ENCODE results near the gene MYL7.
"Not testable (repeated sequence)": the region's sequence is repeated elsewhere in the genome, so short reads cannot be mapped to it uniquely, and the experiment has no call there.

The MYL7 gene

DNA sequence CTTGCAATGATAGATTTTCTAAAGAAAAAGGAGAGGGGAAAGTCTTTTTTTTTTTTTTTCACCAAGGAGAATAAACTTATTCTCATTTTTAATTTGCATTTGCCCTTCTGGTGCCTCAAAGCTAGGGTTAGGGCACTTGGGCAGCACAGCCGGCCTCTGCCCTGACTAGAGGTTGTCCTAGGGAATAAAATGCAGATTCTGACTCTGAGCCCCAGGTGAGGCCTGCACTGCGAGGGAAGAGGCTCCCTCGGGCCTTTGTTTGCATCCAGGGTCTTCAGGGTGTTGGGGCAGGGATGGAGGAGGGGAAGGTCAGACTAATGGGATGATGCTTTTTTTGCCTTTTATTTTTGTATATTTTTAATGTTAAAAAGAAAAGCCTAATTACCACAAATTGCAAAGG lies 7.8 kb downstream of the MYL7 start:
- in situ Hi-C loops (cut with MboI; ENCODE audit: low sequenced_read_pairs): no loop called here

DNA sequence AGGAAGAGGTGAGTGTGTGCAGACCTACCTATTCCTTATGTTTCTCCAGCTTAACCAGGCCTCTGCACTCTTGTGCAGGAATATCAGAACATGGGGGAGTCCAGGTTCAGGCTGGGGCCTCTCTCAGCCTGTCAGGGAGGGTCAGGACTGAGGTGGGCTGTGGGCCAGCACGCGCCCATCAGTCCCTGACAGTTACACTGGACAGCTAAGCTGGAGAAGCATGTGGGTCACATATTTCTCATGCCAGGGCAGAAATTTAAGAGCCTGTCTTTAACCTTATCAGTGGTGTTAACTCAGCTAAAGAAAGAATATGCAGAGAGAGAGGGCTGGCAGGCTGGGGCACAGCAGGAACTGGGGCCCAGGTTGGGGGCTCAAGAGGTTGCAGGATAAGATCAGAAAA lies 9.1 kb downstream of the MYL7 start:
- in situ Hi-C loops (cut with MboI; ENCODE audit: low sequenced_read_pairs): no loop called here

DNA sequence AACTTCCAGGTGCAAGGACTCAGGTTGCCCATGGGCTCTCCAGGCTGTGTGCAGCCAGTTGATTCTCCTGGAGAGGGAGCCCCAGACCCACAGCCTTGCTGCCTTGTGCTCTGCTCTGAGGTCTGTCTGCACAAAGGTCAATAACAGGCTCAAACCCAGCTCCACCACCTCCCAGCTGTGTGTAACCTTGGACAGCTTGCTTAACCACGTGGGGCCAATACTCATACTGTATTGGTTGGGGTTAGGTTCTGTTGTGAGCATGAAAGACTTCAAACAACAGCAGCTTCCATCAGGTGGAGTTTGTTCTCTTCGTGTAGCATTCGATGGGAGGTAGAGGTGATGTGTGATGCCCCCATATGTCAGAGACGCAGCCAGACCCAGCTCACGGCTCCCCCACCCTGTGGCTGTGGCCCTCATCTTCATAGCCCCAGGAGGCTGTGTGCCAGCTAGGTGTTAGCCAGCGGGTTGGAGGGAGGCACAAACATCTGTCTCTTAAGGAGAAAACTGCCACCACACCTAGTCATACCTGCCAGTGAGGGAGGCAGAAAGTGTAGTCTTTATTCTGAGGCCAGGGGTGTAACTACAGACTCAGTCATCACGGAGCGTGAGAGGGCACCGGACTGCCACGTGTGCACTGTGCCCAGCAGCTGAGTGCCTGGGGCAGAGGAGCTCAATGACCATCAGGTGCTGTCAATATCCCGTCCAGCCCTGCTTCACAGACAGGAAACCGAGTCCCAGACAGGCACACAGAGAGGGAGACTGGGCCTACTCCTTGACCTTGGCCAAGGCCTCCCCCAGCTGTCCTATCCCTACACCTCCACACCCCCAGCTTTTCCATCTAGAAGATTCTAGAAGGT lies 9.7 kb downstream of the MYL7 start:
- in situ Hi-C loops (cut with MboI; ENCODE audit: low sequenced_read_pairs): no loop called here

DNA sequence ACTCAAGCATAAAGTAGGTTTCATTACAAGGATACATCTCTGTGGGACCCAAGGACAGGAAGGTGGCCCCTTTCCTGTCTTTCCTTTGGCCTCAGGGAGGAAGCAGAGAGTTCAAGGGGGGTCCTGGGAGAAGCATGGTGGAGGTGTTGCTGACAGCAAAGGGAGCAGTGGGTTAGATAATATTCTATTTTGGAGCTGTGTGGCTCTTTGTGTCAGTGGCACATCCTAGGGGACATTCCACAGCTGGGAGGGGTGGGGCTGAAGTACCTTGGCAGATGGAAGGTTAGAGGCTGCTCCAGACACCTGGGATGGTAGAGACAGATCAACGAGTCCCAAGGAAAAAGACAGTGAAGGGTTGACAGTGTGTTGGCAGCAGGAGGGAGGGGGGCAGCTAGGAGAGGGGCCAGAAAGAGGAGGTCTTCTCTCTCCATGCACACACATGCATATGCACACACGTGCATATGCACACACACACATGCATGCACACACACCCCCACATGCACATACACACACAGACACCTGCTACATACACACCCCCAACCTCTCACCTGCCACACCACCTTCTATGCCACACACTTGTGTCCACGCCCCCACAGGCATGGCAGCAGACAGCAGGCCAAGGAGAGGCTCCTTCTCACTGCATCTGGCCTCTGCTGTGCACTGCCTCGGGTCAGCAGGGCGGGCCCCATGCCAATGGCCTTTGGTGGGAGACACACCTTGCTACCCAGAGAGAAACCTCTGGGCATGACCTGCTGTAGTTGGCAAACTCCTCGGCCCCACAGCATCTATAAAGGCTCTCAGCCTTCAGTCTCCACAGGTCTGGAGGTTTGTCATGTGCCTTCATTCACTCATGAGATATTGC lies 12.2 kb downstream of the MYL7 start:
- in situ Hi-C loops (cut with MboI; ENCODE audit: low sequenced_read_pairs): no loop called here

DNA sequence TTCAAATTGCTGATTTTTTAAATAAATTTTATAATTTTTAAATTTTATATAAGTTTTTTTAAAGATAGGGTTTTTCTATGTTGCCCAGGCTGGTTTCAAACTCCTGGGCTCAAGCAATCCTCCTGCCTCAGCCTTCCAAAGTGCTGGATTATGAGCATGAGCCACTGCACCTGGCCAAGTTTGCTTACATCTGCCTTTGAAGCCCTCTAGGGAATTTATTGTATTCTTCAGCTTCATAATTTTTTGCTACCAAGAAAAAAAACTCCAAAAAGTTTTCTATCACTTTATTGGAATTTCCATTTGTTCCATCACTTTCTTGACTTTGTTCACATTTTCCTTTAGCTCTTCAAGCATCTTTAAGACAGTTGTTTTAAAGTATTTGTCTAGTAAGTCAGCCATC lies 14.0 kb downstream of the MYL7 start:
- in situ Hi-C loops (cut with MboI; ENCODE audit: low sequenced_read_pairs): no loop called here

DNA sequence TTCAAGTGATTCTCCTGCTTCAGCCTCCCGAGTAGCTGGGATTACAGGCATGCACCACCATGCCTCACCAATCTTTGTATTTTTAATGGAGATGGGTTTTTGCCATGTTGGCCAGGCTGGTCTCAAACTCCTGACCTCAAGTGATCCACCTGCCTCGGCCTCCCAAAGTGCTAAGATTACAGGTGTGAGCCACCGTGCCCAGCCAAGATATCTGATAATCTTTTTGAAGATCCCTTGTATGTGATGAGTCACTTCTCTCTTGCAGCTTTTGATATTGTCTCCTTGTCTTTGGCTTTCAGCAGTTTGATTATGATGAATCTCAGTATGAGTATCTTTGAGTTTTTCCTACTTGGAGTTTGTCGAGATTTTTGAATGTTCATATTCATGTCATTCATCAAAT lies 14.6 kb downstream of the MYL7 start:
- in situ Hi-C loops (cut with MboI; ENCODE audit: low sequenced_read_pairs): not testable (repeated sequence)

DNA sequence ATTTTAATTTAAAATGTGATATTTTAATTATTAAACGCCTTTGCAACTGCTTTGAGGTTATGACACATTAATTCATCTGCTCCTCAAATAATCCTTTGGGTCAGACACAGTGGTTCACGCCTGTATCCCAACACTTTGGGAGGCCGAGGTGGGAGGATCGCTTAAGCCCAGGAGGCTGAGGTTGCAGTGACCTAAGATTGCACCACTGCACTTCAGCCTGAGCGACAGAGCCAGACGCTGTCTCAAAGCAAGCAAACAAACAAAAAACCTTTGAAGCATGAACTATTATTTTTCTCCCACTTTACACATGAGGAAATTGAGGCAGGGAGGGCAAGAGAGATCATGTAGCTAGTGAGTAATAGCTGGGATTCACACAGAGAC lies 16.3 kb downstream of the MYL7 start:
- in situ Hi-C loops (cut with MboI; ENCODE audit: low sequenced_read_pairs): no loop called here

DNA sequence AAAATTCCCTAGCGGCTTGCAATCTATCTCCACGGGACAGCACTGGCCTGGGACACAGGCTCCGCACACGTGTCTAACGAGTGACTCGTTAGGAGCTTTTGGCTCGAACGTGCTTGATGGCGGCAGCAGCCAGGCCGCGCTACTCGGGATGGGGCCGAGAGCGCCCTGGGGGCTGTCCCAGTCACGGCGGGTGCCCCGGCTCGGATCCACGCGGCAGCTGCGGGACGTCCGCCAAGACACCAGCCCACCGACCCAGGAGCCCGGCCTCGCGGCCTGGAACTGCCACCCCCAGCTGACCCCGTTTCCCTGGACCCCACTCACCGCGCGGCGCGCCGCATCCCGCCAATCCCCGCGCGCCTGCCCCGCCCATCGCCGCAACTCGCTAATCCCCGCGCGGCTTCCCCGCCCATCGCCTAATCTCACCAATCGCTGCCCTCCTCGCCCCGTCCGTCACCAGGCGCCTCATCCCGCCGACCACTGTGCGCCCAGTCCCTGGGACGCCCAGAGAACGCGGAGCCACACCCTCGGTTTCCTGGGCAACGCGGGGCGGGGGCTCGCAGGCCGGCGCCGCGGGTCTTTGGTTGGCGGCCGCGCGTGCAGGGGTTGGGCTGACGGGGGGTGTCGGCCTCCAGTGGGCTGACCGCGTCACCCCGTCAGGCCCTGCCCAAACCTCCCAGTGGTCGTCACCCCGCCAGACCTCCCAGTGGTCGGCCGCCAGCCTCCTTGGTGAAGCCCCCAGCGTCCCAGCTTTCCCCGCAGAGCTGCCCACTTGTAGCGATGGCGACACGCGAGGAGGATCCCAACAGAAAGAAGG lies 17.7 kb downstream of the MYL7 start, which contains the start of gene POLD2:
Gene POLD2 (minus strand): TSS at position 359 of the 814 bp plus-strand sequence. CDS start 1,495 bp downstream, outside the sequence.
- in situ Hi-C loops (cut with MboI; ENCODE audit: low sequenced_read_pairs): no loop called here

DNA sequence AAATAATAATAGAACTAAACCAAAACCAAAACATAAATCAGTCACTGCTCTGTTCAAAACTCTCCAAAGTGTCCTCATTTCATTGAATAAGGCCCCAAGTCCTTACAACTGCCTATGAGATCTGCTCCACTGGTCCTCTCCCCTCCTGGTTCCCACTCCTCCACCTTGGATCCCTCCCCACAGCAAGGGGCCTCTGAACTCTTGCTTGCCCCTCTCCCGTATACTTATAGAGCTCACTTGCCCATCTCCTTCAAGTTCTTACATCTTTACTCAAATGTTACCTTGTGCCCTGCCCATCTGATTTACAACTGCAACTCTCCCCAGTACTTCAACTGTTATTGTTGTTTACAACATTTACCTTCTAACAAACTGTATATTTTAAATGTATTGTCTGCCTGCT lies 18.6 kb downstream of the MYL7 start:
- in situ Hi-C loops (cut with MboI; ENCODE audit: low sequenced_read_pairs): no loop called here

DNA sequence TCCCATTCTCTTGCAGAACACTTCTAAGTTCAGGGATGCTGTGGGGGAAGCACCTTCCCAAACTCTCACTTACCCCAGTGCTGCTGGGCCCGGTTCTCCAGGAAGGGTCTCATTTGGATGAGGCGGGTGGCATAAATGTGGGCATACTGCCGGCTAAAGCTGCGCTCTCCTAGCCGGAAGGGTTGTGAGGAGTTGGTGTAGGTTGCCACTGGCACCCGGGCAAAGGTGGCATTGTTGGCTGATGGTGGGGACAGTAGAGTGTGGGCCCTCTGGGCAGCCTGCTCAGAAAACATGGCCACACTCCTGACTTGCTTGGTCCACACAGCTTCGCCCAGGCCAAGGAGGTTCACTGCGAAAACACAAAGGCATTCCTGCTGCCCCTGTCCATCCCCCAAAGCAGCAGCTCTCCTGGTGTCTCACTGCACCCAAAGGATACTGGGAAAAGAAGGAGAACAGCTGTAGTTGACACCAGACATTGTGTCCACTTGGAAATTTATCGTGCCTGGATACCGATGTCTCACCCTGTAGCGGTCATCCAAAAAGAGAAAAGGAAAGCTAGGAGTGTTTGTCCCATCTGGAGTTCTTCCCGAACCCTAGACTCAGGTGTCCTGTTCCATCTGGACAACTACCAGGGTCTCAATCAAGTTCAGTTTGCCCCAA lies 19.2 kb downstream of the MYL7 start:
- in situ Hi-C loops (cut with MboI; ENCODE audit: low sequenced_read_pairs): no loop called here

DNA sequence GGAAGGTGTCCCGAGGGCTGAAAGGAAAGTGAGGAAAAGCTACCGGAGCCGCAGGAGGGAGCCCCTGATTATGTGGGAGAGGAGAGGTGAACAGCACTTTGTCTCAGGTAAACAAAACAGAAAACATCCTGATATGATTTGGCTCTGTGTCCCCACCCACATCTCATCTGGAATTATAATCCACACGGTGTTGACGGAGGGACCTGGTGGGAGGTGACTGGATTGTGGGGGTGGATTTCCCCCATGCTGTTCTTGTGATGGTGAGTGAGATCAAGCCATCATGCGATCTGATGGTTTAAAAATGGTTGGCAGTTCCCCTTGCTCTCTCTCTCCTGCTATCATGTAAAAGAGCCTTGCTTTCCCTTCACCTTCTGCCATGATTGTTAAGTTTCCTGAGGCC lies 20.7 kb downstream of the MYL7 start:
- in situ Hi-C loops (cut with MboI; ENCODE audit: low sequenced_read_pairs): no loop called here

DNA sequence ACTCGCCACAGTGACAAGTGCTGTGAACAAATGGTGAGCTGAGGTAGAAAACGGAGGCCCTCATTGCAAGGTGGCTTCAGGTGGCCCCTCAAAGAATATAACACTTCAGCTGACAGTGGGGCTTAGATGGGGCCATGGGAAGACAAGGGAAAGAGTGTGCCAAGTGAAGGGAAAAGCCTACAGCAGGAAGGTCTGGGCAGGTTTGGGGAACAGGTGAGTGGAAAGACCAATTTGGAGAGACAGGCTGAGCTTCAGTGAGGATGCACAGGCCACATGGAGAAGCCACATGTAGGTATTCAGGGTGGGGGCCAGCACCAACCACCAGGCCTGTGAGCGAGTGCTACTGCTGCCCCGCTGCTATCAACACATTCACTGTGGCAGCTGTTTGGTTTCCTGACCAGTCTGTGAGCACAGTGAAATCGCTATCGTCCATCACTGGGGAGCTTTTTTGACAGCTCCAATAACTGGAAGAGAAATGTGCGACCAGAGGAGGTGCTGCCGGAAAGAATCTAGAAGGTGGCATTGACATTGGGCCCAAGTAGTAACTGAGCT lies 21.2 kb downstream of the MYL7 start:
- in situ Hi-C loops (cut with MboI; ENCODE audit: low sequenced_read_pairs): no loop called here

DNA sequence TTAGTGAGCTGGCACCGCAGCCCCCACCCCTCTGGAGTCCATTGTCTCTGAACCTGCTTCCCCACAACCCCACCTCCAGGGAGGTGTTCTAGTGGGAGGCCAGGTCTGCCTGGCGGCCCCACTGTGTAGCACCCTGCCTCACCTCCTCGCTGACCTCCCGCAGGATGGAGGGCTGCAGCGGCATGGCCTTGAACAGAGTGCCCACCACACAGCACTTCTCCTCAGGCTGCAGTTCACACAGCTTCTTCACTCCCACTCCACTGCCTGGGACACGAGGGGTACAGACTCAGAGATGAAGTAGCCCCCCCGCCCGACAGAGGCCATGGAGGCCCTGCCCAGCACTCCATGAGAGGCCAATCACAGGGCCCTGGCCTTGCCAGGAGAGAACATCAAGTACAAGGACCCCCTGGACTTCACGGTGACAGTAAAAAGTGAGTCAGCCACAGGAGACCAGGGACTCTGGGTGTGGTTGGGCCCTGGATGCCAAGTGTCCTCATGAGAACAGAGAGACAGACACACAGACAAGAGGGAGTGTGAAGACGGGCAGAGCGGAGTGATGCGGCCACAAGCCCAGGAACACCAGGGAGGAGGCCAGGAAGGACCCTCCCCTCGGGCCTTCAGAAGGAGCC lies 23.2 kb downstream of the MYL7 start:
- in situ Hi-C loops (cut with MboI; ENCODE audit: low sequenced_read_pairs): no loop called here

DNA sequence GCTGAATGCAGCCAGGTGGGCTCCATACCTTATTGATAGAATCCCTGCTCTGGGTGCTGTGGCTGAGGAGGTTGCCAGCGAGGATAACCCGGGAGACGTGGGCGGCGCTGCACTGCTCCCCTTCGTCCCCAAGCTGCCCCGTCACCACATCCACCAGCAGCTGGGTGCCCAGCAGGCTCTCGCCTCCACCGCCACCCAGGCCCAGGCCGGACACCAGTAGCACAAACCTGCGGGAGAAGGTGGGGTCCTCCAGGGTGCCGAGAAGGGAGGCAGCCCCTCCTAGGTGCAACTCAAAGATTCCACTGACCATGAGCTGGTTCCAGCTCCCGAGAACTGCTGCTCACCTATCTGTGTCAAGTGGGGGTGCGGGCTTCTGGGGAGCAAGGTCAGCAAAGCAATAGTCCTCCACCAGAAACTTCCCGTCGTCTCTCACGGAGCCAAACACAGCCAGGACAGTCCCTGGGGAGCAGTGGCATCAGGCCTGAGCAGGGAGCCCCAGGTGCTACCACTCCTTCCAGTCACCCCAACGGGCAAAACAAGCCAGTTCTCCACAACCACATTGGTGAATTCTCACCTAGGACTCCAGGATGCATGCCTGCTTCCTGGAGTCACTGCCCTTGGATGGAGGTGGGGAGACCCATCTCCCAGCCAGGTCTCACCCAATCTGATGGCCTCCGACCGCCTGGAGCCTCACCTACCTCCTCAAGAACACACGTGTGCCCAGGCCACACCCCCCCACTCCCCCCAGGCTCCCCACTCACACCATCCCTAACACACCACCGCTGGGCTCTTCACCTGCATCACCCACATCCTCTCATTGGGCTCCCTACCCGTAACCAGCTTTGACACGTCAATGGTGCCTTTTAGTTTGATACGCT lies 24.1 kb downstream of the MYL7 start:
- in situ Hi-C loops (cut with MboI; ENCODE audit: low sequenced_read_pairs): no loop called here

DNA sequence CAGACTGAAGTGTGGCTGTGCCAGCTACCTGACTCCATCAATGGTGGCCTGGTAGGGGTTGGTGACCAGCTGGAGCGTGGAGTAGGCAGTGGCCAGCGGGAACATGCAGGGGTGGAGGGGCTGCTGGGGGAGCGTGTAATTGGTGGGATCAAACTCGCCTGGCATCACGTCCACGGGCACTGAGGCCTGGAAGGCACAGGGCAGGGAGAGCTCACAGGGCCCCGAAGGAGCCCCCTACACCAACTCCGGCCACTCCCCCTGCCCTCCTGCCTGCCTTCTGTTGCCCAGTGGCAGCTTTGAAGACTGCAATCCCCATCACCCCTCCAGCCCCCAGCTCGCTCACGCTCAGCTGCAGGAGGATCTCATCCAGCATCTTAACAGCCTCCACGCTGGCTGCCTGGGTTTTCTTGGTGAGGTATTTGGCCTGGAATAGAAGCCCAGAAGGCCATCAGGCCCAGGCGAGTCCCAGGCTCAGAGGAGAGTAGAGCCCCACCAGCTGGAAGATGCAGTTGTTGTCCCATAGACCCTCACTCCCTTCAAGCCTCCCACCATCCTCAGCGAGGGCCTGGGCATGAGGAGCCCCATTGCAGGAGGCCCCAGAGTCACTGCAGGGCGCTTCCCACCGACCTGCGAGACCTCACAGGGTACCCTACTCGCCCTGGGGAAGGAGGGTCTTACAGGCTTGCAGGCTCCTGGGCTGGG lies 24.9 kb downstream of the MYL7 start:
- in situ Hi-C loops (cut with MboI; ENCODE audit: low sequenced_read_pairs): no loop called here

DNA sequence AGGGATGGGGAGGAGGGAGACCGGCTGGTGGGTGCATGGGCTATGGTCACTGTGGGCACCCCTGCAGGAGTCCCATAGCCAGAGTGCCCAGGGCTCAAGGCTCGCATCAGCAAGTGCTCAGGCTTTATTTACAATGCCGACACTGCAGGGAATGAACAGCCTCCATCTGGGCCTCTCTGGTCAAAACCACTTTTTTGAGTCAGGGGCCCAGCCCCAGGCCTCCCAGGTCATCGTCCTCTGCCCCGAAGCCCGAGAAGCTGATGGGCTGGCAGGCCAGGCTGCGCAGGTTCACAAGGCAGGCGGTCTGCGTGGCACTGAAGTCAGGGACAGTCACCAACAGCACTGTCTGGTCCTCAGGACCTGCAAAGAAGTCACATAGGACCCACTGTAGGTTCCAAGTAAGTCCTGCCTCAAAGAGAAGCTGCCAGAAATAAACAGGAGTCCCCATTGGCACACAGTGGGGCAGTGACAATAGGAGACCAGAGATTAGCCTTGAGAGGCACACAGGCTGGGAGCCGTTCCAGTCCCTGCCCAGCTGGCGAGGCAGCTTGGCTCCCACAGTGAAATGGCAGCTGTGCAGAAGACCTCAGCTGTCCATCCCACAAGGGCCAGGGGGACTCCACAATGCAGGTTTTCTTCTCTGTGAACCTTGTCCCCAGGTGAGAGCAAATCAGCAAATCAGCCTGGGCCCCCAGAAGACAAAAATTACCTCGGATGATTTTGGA lies 26.4 kb downstream of the MYL7 start:
- in situ Hi-C loops (cut with MboI; ENCODE audit: low sequenced_read_pairs): no loop called here

DNA sequence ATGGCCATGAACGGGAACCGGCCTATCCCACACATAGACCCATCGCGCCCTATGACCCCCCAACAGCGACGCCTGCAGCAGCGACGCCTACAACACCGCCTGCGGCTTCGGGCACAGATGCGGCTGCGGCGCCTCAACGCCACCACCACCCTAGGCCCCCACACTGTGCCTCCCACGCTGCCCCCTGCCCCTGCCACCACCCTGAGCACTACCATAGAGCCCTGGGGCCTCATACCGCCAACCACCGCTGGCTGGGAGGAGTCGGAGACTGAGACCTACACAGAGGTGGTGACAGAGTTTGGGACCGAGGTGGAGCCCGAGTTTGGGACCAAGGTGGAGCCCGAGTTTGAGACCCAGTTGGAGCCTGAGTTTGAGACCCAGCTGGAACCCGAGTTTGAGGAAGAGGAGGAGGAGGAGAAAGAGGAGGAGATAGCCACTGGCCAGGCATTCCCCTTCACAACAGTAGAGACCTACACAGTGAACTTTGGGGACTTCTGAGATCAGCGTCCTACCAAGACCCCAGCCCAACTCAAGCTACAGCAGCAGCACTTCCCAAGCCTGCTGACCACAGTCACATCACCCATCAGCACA lies 27.3 kb downstream of the MYL7 start:
- in situ Hi-C loops (cut with MboI; ENCODE audit: low sequenced_read_pairs): no loop called here
